ENCODE measurements around the gene PCBP3. TPM values are rescaled to one million over a fixed set of nuclear protein-coding genes. Genes with fewer than 3 reads are reported as not detected.
A peak's percentile ranks its signal among the peaks of the same experiment; 100 is the strongest.
"Not testable (repeated sequence)": the region's sequence is repeated elsewhere in the genome, so short reads cannot be mapped to it uniquely, and the experiment has no call there.

Gene PCBP3
- total and polyA plus RNA-seq, 4 donors = 0.36 to 1.6 (median 0.42) TPM

DNA sequence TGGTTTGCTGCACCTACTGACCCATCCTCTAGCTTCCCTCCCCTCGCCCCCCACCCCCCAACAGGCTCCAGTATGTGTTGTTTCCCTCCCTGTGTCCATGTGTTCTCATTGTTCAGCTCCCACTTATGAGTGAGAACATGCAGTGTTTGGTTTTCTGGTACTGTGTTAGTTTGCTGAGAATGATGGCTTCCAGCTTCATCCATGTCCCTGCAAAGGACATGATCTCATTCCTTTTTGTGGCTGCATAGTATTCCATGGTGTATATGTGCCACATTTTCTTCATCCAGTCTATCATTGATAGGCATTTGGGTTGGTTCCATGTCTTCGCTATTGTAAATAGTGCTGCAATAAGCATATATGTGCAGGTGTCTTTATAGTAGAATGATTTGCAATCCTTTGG, 17.4 kb upstream of the PCBP3 start:
- not testable (repeated sequence) for H3K9ac ChIP-seq (ENCODE audit: low read depth in 1 of 2, low read length in 2 of 2); H3K36me3 ChIP-seq (ENCODE audit: control insufficient read depth in 4 of 4, insufficient read depth in 3 of 4, low read depth in 1 of 4, low read length in 3 of 4); DNase-seq (ENCODE audit: low spot score); H3K27ac ChIP-seq (ENCODE audit: low read depth in 1 of 2, low read length in 2 of 2); H3K4me1 ChIP-seq (ENCODE audit: control insufficient read depth in 4 of 4, insufficient read depth in 4 of 4, low read length in 3 of 4); H3K4me3 ChIP-seq (ENCODE audit: low read depth in 1 of 3, low read length in 3 of 3); H3K27me3 ChIP-seq (ENCODE audit: control insufficient read depth in 4 of 4, insufficient read depth in 4 of 4, low read length in 3 of 4); H3K9me3 ChIP-seq (ENCODE audit: control insufficient read depth in 4 of 4, low read length in 3 of 4)
- 63% methylated on average over 2 of the region's 2 CpGs for WGBS

DNA sequence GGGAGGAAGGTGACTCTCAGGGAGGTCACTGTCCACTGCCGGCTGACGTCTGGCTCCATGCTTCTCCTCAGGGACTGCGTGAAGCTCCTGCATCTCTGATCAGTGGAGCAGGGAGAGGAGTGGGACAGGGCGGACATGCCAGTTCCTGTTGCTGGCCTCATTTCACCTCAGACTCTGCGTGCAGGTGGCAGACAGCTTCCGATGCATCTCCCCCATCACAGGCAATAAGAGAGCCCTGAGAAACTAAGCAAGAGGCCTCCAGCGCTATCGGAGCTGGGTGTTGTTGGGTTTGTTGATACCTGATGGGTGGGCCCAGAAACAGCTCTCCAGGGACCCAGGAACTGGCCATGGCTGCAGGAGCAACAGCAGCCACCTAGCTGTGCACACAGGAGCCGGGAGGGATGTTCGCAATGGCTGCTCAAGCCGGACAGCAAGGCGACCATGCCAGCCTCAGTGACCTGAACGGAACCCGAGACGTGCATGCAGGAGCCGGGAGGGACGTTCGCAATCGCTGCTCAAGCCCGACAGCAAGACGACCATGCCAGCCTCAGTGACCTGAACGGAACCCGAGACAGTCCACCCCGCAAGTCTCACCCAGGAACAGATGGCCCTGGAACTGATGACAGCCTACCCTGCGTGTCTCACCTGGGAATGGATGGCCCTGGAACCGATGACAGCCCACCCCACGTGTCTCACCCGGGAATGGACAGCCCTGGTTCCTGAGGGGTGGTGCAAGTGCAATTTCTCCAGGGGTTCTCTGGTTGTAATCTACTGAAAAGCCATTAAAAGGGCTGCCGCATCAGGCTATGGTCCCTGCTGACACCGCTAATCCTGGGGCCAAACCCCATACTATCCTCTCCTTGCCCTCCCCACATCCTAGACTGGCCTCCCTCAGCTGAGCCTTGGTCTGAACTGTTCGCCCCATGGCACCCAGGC, 14.2 kb upstream of the PCBP3 start:
- no peak overlapping the region for H3K4me3 ChIP-seq (ENCODE audit: low read depth in 1 of 3, low read length in 3 of 3)
- peaks cover 0 to 4% (median 0%) of the 10 kb centered on the region in 4 donors for H3K9me3 ChIP-seq (ENCODE audit: control insufficient read depth in 4 of 4, low read length in 3 of 4)
- no peaks in the 10 kb centered on the region for H3K36me3 ChIP-seq (ENCODE audit: control insufficient read depth in 4 of 4, insufficient read depth in 3 of 4, low read depth in 1 of 4, low read length in 3 of 4)
- H3K27ac ChIP-seq (ENCODE audit: low read depth in 1 of 2, low read length in 2 of 2) = no peak overlapping the region
- TF ChIP-seq, protein P1, sequence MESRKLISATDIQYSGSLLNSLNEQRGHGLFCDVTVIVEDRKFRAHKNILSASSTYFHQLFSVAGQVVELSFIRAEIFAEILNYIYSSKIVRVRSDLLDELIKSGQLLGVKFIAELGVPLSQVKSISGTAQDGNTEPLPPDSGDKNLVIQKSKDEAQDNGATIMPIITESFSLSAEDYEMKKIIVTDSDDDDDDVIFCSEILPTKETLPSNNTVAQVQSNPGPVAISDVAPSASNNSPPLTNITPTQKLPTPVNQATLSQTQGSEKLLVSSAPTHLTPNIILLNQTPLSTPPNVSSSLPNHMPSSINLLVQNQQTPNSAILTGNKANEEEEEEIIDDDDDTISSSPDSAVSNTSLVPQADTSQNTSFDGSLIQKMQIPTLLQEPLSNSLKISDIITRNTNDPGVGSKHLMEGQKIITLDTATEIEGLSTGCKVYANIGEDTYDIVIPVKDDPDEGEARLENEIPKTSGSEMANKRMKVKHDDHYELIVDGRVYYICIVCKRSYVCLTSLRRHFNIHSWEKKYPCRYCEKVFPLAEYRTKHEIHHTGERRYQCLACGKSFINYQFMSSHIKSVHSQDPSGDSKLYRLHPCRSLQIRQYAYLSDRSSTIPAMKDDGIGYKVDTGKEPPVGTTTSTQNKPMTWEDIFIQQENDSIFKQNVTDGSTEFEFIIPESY (IDR thresholded peaks at IDR 0.05) = no peak
- no peak for TF ChIP-seq FOXA1 (IDR thresholded peaks at IDR 0.05)
- TF ChIP-seq, protein P2, sequence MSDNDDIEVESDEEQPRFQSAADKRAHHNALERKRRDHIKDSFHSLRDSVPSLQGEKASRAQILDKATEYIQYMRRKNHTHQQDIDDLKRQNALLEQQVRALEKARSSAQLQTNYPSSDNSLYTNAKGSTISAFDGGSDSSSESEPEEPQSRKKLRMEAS (IDR thresholded peaks at IDR 0.05) = no peak
- TF ChIP-seq, protein P3, sequence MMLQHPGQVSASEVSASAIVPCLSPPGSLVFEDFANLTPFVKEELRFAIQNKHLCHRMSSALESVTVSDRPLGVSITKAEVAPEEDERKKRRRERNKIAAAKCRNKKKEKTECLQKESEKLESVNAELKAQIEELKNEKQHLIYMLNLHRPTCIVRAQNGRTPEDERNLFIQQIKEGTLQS (IDR thresholded peaks at IDR 0.05) = no peak
- no peak for TF ChIP-seq HNF4A (conservative IDR thresholded peaks at IDR 0.05)
- no peak for TF ChIP-seq YY1 (IDR thresholded peaks at IDR 0.05)
- peak; percentile 13 for DNase-seq (ENCODE audit: low spot score)
- H3K27me3 ChIP-seq (ENCODE audit: control insufficient read depth in 4 of 4, insufficient read depth in 4 of 4, low read length in 3 of 4) = peaks cover 0 to 4% (median 0%) of the 10 kb centered on the region in 4 donors
- no peaks in the 10 kb centered on the region for H3K4me1 ChIP-seq (ENCODE audit: control insufficient read depth in 4 of 4, insufficient read depth in 4 of 4, low read length in 3 of 4)
- no peak overlapping the region for H3K9ac ChIP-seq (ENCODE audit: low read depth in 1 of 2, low read length in 2 of 2)
- 84% methylated on average over 31 of the region's 31 CpGs for WGBS

DNA sequence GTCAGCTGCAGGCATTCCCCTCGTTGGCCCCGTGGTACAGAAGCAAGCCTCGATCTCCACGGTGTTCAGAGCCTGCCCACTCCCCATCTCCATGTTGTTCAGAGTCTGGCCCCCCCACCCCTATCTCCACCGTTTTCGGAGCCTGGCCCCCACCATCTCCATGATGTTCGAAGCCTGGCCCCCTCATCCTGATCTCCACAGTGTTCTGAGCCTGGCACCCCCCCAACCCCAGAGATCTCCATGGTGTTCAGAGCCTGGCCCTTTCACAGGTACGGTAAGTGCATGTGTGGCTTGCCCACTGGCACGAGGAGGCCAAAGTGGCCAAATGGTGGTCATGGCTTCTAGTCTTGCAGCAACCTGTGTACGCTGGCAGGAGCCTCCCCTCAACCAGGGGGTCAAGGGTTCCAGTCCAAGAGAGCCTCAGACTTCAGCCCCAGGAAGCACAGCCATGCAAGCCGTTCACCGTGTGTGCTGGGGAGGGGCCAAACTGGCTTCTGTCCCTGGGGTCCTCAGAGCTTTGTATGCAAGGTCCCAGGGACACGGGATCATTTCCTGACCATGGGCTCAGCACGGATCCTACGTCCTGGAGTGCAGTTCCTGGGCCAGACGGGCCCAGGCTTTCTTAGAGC, 13.3 kb upstream of the PCBP3 start:
- H3K27me3 ChIP-seq (ENCODE audit: control insufficient read depth in 4 of 4, insufficient read depth in 4 of 4, low read length in 3 of 4) = no peaks in the 10 kb centered on the region
- 85% methylated on average over 16 of the region's 16 CpGs for WGBS
- TF ChIP-seq HNF4G (IDR thresholded peaks at IDR 0.05) (no peak), RXRA (IDR thresholded peaks at IDR 0.05) (no peak)
- TF ChIP-seq, protein P3 (IDR thresholded peaks at IDR 0.05) = no peak
- H3K9ac ChIP-seq (ENCODE audit: low read depth in 1 of 2, low read length in 2 of 2) = no peak overlapping the region
- no peak overlapping the region for H3K27ac ChIP-seq (ENCODE audit: low read depth in 1 of 2, low read length in 2 of 2)
- no peaks in the 10 kb centered on the region for H3K4me1 ChIP-seq (ENCODE audit: control insufficient read depth in 4 of 4, insufficient read depth in 4 of 4, low read length in 3 of 4)
- no peak overlapping the region for H3K4me3 ChIP-seq (ENCODE audit: low read depth in 1 of 3, low read length in 3 of 3)
- peak; percentile 14 for DNase-seq (ENCODE audit: low spot score)
- H3K9me3 ChIP-seq (ENCODE audit: control insufficient read depth in 4 of 4, low read length in 3 of 4) = peaks cover 0 to 4% (median 0%) of the 10 kb centered on the region in 4 donors
- no peaks in the 10 kb centered on the region for H3K36me3 ChIP-seq (ENCODE audit: control insufficient read depth in 4 of 4, insufficient read depth in 3 of 4, low read depth in 1 of 4, low read length in 3 of 4)
